Measurements from ENCODE around the gene PUDP. TPM values are rescaled to one million over a fixed set of nuclear protein-coding genes. Genes with fewer than 3 reads are reported as not detected.

PUDP gene
- total RNA-seq, 4 donors from 2014 or later: 11.9 to 29.2 (median 14.1) TPM

- no peak for DNase-seq (ENCODE audit: low spot score in 2 of 2)
- WGBS, 2 donors: 92 to 96% methylated on average over 10 of the region's 10 CpGs
- Histone ChIP-seq H3K4me1 (peaks cover 0 to 8% (median 0%) of the 10 kb centered on the region in 4 donors), H3K4me3 (no peak overlapping the region), H3K36me3 (peaks cover 0 to 9% (median 0%) of the 10 kb centered on the region in 3 donors), H3K27me3 (no peaks in the 10 kb centered on the region), H3K27ac (no peak overlapping the region), H3K9me3 (no peaks in the 10 kb centered on the region)
- TF ChIP-seq POLR2A (IDR thresholded peaks at IDR 0.05) (no peak), EP300 (IDR thresholded peaks at IDR 0.05) (no peak), CTCF (IDR thresholded peaks at IDR 0.05) (no peak)
Observed at GRCh38 chrX:7084841-7085240, 63.1 kb downstream of the PUDP start.

GRCh38 chrX:7083468-7084396 is 64.2 kb downstream of the PUDP start:
- DNase-seq (ENCODE audit: low spot score in 2 of 2): no peak
- no peaks in the 10 kb centered on the region for H3K9me3 ChIP-seq
- H3K27me3 ChIP-seq: no peaks in the 10 kb centered on the region
- 73 to 79% methylated on average over 21 of the region's 21 CpGs for WGBS, 2 donors
- H3K4me3 ChIP-seq: no peak overlapping the region
- H3K4me1 ChIP-seq: peaks cover 0 to 8% (median 0%) of the 10 kb centered on the region in 4 donors
- H3K36me3 ChIP-seq: peaks cover 0 to 9% (median 0%) of the 10 kb centered on the region in 3 donors
- TF ChIP-seq POLR2A (IDR thresholded peaks at IDR 0.05) (no peak), CTCF (IDR thresholded peaks at IDR 0.05) (no peak), EP300 (IDR thresholded peaks at IDR 0.05) (no peak)
- H3K27ac ChIP-seq: no peak overlapping the region

- no peaks in the 10 kb centered on the region for H3K9me3 ChIP-seq
- H3K36me3 ChIP-seq: peaks cover 0 to 9% (median 0%) of the 10 kb centered on the region in 3 donors
- H3K27me3 ChIP-seq: no peaks in the 10 kb centered on the region
- TF ChIP-seq CTCF (IDR thresholded peaks at IDR 0.05) (no peak), POLR2A (IDR thresholded peaks at IDR 0.05) (no peak), EP300 (IDR thresholded peaks at IDR 0.05) (no peak)
- 94 to 100% methylated on average over 1 of the region's 1 CpG for WGBS, 2 donors
- peaks cover 0 to 8% (median 0%) of the 10 kb centered on the region in 4 donors for H3K4me1 ChIP-seq
- no peak overlapping the region for H3K4me3 ChIP-seq
- no peak for DNase-seq (ENCODE audit: low spot score in 2 of 2)
- no peak overlapping the region for H3K27ac ChIP-seq
Observed at GRCh38 chrX:7083021-7083420, 64.9 kb downstream of the PUDP start.

- Histone ChIP-seq H3K4me3 (no peak overlapping the region), H3K27me3 (no peaks in the 10 kb centered on the region), H3K4me1 (peaks cover 0 to 8% (median 0%) of the 10 kb centered on the region in 4 donors), H3K27ac (no peak overlapping the region), H3K9me3 (no peaks in the 10 kb centered on the region), H3K36me3 (peaks cover 0 to 9% (median 0%) of the 10 kb centered on the region in 3 donors)
- TF ChIP-seq CTCF (IDR thresholded peaks at IDR 0.05): no peak
- TF ChIP-seq EP300 (IDR thresholded peaks at IDR 0.05): no peak
- no peak for TF ChIP-seq POLR2A (IDR thresholded peaks at IDR 0.05)
- WGBS, 2 donors: 80 to 85% methylated on average over 1 to 5 of the region's 5 CpGs
- no peak for DNase-seq (ENCODE audit: low spot score in 2 of 2)
Observed at GRCh38 chrX:7082556-7082955, 65.4 kb downstream of the PUDP start.
